ENCODE results near the gene EHD2. TPM values are rescaled to one million over a fixed set of nuclear protein-coding genes. Genes with fewer than 3 reads are reported as not detected.
"Not testable (repeated sequence)": the region's sequence is repeated elsewhere in the genome, so short reads cannot be mapped to it uniquely, and the experiment has no call there.

EHD2 gene
- total RNA-seq, 2 experiments from 2014 or later: 1.1 to 1.4 TPM

GRCh38 chr19:47786566-47786965 lies 73.3 kb downstream of the EHD2 start:
- no peak for TF ChIP-seq CTCF (IDR thresholded peaks at IDR 0.05)
- Mint-ChIP-seq H3K9me3 (no peaks in the 10 kb centered on the region), H3K27me3 (no peaks in the 10 kb centered on the region), H3K4me1 (ENCODE audit: low read depth) (peaks cover 7% of the 10 kb centered on the region), H3K36me3 (ENCODE audit: low read depth) (peaks cover 21% of the 10 kb centered on the region), H3K4me3 (no peak overlapping the region), H3K27ac (no peak overlapping the region)
- intact Hi-C loops (cut with micrococcal nuclease): no loop called here
- ATAC-seq: no peak
- ChIA-PET POLR2A (interaction anchor here (0.9 kb wide), 1 partner anchor 19 kb away, joined by 3 read pairs; no protein-coding TSS in a partner anchor), CTCF (interaction anchor here (1.5 to 2.1 kb wide), 2 partner anchors 20 to 21 kb away, joined by 3 to 9 read pairs; no protein-coding TSS in a partner anchor)
- no peak for DNase-seq

GRCh38 chr19:47787307-47787706 lies 74.1 kb downstream of the EHD2 start:
- H3K36me3 Mint-ChIP-seq (ENCODE audit: low read depth): peaks cover 15% of the 10 kb centered on the region
- CTCF ChIA-PET: interaction anchor here (2.1 kb wide), 1 partner anchor 22 kb away, joined by 9 read pairs; no protein-coding TSS in a partner anchor
- H3K9me3 Mint-ChIP-seq; H3K27me3 Mint-ChIP-seq; DNase-seq; ATAC-seq; H3K4me1 Mint-ChIP-seq (ENCODE audit: low read depth); H3K27ac Mint-ChIP-seq; POLR2A ChIA-PET; H3K4me3 Mint-ChIP-seq; intact Hi-C loops (cut with micrococcal nuclease): not testable (repeated sequence)

DNA sequence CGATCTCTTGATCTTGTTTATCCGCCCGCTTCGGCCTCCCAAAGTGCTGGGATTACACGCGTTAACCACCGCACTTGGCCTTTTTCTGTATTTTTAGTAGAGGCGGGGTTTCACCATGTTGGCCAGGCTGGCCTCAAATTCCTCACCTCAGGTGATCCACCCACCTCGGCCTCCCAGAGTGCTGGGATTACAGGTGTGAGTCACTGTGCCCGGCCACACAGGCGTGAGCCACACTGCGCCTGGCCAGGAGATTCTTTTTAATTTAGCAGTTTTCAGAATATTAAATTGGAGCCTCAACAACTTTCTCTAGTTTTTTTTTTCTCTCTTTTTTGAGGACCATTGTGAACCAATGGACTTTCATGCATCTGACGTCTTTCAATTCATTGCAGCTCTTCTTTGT lies 76.6 kb downstream of the EHD2 start:
- intact Hi-C loops (cut with micrococcal nuclease); H3K9me3 Mint-ChIP-seq; H3K27ac Mint-ChIP-seq; H3K4me3 Mint-ChIP-seq; POLR2A ChIA-PET; H3K27me3 Mint-ChIP-seq; H3K36me3 Mint-ChIP-seq (ENCODE audit: low read depth); DNase-seq; ATAC-seq; H3K4me1 Mint-ChIP-seq (ENCODE audit: low read depth): not testable (repeated sequence)
- CTCF ChIA-PET: interaction anchor here (0.7 to 3.3 kb wide), 18 partner anchors 8 to 164 kb away, joined by 3 to 15 read pairs (median 4); partner anchors contain the start of gene EHD2

DNA sequence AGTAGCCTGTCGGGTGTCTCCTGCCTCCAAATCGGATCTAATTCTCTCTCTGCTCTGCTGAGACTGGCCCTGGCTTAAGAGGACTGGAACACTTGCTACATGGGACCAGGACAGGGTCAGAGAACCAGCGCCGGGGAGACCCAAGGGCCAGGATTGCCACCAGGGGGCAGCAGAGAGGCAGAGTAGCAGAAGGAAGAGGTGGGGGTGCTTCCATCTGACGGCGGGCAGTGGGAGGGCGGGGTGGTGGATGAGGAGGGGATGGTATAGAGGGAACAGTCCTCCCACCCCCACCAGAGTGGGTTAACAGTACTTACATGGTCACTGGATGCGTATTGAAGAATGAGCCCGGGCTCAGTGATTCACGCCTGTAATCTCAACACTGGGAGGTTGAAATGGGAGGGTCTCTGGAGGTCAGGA lies 77.2 kb downstream of the EHD2 start:
- Mint-ChIP-seq H3K36me3 (ENCODE audit: low read depth) (peaks cover under 1% of the 10 kb centered on the region), H3K27me3 (peaks cover 1% of the 10 kb centered on the region), H3K27ac (no peak overlapping the region), H3K4me3 (no peak overlapping the region), H3K4me1 (ENCODE audit: low read depth) (peaks cover 5% of the 10 kb centered on the region), H3K9me3 (no peaks in the 10 kb centered on the region)
- DNase-seq (peak; percentile 90), ATAC-seq (peak; percentile 86)
- intact Hi-C loops (cut with micrococcal nuclease): no loop called here
- ChIA-PET POLR2A (no interaction called here), CTCF (interaction anchor here (0.7 to 3.3 kb wide), 19 partner anchors 8 to 165 kb away, joined by 3 to 15 read pairs (median 4); partner anchors contain the start of gene EHD2)
- peak; percentile 97 for TF ChIP-seq CTCF (IDR thresholded peaks at IDR 0.05)

DNA sequence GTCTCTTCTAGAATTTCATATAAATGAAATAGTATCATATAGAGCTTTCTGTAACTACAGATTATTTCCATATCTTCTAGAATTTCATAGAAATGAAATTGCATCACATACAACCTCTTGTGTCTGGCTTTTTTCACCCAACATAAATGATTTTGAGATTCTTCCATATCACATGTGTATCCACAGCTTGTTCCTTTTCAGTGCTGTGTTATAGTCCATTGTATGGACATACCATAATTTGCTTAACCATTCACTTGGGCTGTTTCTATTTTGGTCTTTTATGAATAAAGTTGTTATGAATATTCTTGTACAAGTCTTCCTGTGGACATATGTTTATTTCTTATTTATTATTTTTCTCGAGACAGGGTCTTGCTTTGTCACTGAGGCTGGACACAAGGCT lies 79.4 kb downstream of the EHD2 start:
- intact Hi-C loops (cut with micrococcal nuclease): no loop called here
- Mint-ChIP-seq H3K27me3 (peaks cover 3% of the 10 kb centered on the region), H3K4me3 (no peak overlapping the region), H3K27ac (no peak overlapping the region), H3K36me3 (ENCODE audit: low read depth) (no peaks in the 10 kb centered on the region), H3K4me1 (ENCODE audit: low read depth) (peaks cover 5% of the 10 kb centered on the region), H3K9me3 (no peaks in the 10 kb centered on the region)
- ChIA-PET CTCF (interaction anchor here (0.7 to 1.6 kb wide), 3 partner anchors 27 to 80 kb away, joined by 3 to 4 read pairs (median 3); partner anchors contain the start of gene EHD2), POLR2A (no interaction called here)
- no peak for TF ChIP-seq CTCF (IDR thresholded peaks at IDR 0.05)
- ATAC-seq (no peak), DNase-seq (no peak)

Other genes starting within 250 kb of the EHD2 start
- under 1 TPM; 0.18 to 0.43 TPM for gene SLC8A2, start 241.5 kb upstream of the EHD2 start, total RNA-seq
- gene KPTN, start 229.2 kb upstream of the EHD2 start, total RNA-seq: 10 to 100 TPM; 10.4 to 11.0 TPM
- gene NAPA, start 198.4 kb upstream of the EHD2 start, total RNA-seq: 10 to 100 TPM; 43.9 to 47.2 TPM
- under 1 TPM; 0.29 to 0.41 TPM for gene ZNF541, start 140.3 kb upstream of the EHD2 start, total RNA-seq
- gene BICRA, start 104.3 kb upstream of the EHD2 start, total RNA-seq: 1 to 10 TPM; 8.7 to 8.8 TPM
- gene NOP53, start 32.1 kb downstream of the EHD2 start, total RNA-seq: 100 to 1,000 TPM; 300 to 301 TPM
- 100 to 1,000 TPM; 105 to 106 TPM for gene SELENOW, start 65.3 kb downstream of the EHD2 start, total RNA-seq
- gene TPRX1, start 91.1 kb downstream of the EHD2 start, total RNA-seq: not detected
- not detected for gene CRX, start 108.5 kb downstream of the EHD2 start, total RNA-seq
- gene TPRX2, start 145.8 kb downstream of the EHD2 start, total RNA-seq: not detected
- gene SULT2A1, start 172.9 kb downstream of the EHD2 start, total RNA-seq: not detected